GDM1 (cell line): Measurements from ENCODE around the gene FAM118B.

Source experiments
- DNase-seq: peaks from one replicate; lab custom pipeline; 2025; lab: John Stamatoyannopoulos, UW

Gene FAM118B

DNA sequence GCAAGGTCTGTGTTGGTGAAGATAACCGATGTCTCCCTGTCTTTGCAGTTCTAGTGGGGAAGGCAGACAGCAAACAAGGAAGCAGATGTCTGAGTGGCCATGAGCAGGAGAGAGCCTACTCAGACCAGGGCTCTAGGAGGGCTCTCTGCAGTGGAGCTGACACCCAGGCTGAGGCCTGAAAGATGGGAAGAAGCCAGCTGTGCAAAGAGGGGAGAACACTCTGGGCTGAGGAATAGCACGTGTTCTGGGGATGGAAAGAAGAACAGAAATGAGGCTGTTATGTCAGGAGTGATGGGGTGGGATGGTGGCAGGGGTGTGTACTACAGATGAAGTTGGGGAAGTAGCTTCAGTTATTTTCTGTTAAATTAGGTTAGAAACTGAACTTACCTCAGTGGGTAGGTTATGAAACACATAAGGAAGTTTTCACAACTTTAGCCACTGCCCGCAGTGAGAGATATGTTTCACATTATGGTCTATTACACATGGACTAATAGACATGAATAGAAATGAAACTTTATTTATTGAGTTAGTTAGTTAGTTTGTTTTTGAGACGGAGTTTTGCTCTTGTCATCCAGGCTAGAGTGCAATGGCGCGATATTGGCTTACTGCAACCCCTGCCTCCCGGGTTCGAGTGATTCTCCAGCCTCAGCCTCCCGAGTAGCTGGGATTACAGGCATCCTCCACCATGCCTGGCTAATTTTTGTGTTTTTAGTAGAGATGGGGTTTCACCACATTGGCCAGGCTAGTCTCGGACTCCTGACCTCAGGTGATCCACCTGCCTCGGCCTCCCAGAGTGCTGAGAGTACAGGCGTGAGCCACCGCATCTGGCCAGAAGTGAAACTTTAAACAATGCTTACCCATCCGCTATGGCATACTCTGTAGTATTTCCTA is 100.1 kb downstream of the FAM118B start:
- peak; percentile 9 for DNase-seq
